Measurements from ENCODE around the gene MACROH2A1.

DNA sequence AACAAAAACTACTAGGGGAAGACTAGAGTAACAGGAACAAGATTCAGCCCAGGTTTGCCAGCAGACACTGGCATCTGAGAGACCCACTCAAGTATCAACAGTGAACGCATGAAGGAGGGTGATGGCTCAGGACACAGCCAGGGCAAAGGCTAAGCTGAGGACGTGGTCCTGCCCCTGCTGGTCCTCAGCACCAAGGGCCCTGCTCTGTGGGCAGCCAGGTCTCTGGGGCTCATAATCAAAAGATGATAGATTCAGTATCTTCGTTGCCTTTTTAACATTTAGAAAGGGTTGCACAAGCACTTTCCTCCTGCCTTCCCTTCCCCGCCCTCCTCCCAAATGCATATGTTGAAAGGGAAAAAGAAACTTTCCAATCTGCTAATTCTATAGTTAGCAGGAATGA, 31.5 kb downstream of the MACROH2A1 start:
- TF ChIP-seq EZH2 (IDR thresholded peaks at IDR 0.05; ENCODE audit: borderline replicate concordance, low read length): no peak
- TF ChIP-seq, protein P1, sequence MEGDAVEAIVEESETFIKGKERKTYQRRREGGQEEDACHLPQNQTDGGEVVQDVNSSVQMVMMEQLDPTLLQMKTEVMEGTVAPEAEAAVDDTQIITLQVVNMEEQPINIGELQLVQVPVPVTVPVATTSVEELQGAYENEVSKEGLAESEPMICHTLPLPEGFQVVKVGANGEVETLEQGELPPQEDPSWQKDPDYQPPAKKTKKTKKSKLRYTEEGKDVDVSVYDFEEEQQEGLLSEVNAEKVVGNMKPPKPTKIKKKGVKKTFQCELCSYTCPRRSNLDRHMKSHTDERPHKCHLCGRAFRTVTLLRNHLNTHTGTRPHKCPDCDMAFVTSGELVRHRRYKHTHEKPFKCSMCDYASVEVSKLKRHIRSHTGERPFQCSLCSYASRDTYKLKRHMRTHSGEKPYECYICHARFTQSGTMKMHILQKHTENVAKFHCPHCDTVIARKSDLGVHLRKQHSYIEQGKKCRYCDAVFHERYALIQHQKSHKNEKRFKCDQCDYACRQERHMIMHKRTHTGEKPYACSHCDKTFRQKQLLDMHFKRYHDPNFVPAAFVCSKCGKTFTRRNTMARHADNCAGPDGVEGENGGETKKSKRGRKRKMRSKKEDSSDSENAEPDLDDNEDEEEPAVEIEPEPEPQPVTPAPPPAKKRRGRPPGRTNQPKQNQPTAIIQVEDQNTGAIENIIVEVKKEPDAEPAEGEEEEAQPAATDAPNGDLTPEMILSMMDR (IDR thresholded peaks at IDR 0.05; ENCODE audit: low read length): no peak
